HepG2 (cell line): ENCODE results near the gene PACS1. TPM values are rescaled to one million over a fixed set of nuclear protein-coding genes. Genes with fewer than 3 reads are reported as not detected.

Experiments used
- ATAC-seq: fragments of 200-7000 bp; cut with Tn5 transposase; 3 replicates; pipeline ENCODE4 v1.9.1; 2020; ENCODE audit warnings: mild to moderate bottlenecking, moderate library complexity
- BruUV-seq: library from RNA; stranded (reverse); fragments of 400-500 nt; replicated peaks from 2 replicates; lab custom pipeline; 2021; lab: Mats Ljungman, UMichigan
- CTCF ChIA-PET: fragments of 300-600 bp; formaldehyde crosslinking; extraction: SDS; loops from one replicate; lab custom pipeline; 2021; ENCODE audit warnings: low total read pairs, inconsistent platforms, low intra/inter-chr PET ratio; lab: Yijun Ruan, JAX
- POLR2A ChIA-PET: fragments of 350-600 bp; sonication (Branson Sonifier 250); formaldehyde crosslinking; loops from one replicate; lab custom pipeline; 2020; ENCODE audit warnings: antibody characterized with exemption, inconsistent platforms; lab: Yijun Ruan, JAX
- DNase-seq: peaks from one replicate; pipeline ENCODE4 v3.0.0-alpha.2; 2015; ENCODE audit warnings: low spot score
- FAIRE-seq: peaks from 3 replicates; lab custom pipeline; 2011; peaks lifted over from hg19 to GRCh38; lab: Jason Lieb, UNC
- H2AFZ ChIP-seq: one replicate; pipeline ENCODE4 v1.6.1; 2011; ENCODE audit warnings: low read length, inconsistent platforms
- H3K27ac ChIP-seq: fragments of 300-600 bp; 3 replicates; pipeline ENCODE4 v1.8.0; 2011; ENCODE audit warnings: mixed run types, mild to moderate bottlenecking, mixed read lengths, low read length, inconsistent platforms; ENCODE audit not compliant: insufficient read depth; ENCODE audit errors: extremely low read length
- H3K27me3 ChIP-seq, 2 experiments: fragments of 200-600 bp in 1 of 2; 2 replicates in 1 of 2; 3 replicates in 1 of 2; pipeline versions ENCODE4 v1.6.0 to v1.8.0; 2011; ENCODE audit warnings: low read length in 2 of 2, mild to moderate bottlenecking in 2 of 2, moderate library complexity in 2 of 2, inconsistent platforms in 1 of 2; ENCODE audit not compliant: insufficient read depth in 2 of 2, control insufficient read depth in 1 of 2
- H3K36me3 ChIP-seq, 2 experiments: fragments of 200-600 bp in 1 of 2; replicated peaks in 1 of 2; 2 replicates in 1 of 2; 3 replicates in 1 of 2; pipeline versions ENCODE4 v1.5.1 to v1.8.0; 2011; ENCODE audit warnings: low read length in 2 of 2, inconsistent platforms in 1 of 2; ENCODE audit not compliant: insufficient read depth in 2 of 2, control insufficient read depth in 1 of 2
- H3K4me1 ChIP-seq: 2 replicates; pipeline ENCODE4 v1.5.1; 2012; ENCODE audit warnings: low read length, inconsistent platforms; ENCODE audit not compliant: insufficient read depth
- H3K4me2 ChIP-seq: 2 replicates; pipeline ENCODE4 v1.6.0; 2011; ENCODE audit warnings: low read depth, low read length, inconsistent platforms
- H3K4me3 ChIP-seq, 3 experiments: fragments of 200-600 bp in 1 of 3; sonication (generic), shearing (Covaris generic) in 1 of 3; replicated peaks in 1 of 3; 2 replicates each; pipeline ENCODE4 v1.5.1; 2011 to 2016; ENCODE audit warnings: low read length in 3 of 3, inconsistent platforms in 2 of 3, low read depth in 2 of 3, mild to moderate bottlenecking in 2 of 3, control low read depth in 1 of 3, mixed read lengths in 1 of 3; ENCODE audit not compliant: insufficient read depth in 1 of 3
- H3K79me2 ChIP-seq: one replicate; pipeline ENCODE4 v1.6.1; 2011; ENCODE audit warnings: low read length, inconsistent platforms; ENCODE audit not compliant: insufficient read depth
- H3K9ac ChIP-seq: 2 replicates; pipeline ENCODE4 v1.6.0; 2011; ENCODE audit warnings: mild to moderate bottlenecking, low read depth, low read length, inconsistent platforms; ENCODE audit not compliant: insufficient read depth
- H3K9me3 ChIP-seq: 2 replicates; pipeline ENCODE4 v1.5.1; 2012; ENCODE audit warnings: mild to moderate bottlenecking, low read length
- H4K20me1 ChIP-seq: 2 replicates; pipeline ENCODE4 v1.6.0; 2011; ENCODE audit warnings: inconsistent platforms, mild to moderate bottlenecking, low read length, moderate library complexity; ENCODE audit not compliant: insufficient read depth
- CHCHD3 ChIP-seq: sonication (generic); formaldehyde crosslinking; IDR thresholded peaks from 2 replicates; pipeline ENCODE4 v1.8.0; 2022; ENCODE audit warnings: mild to moderate bottlenecking, missing genetic modification reagents, moderate library complexity
- FOSL2 ChIP-seq: sonication (generic); formaldehyde crosslinking; IDR thresholded peaks from 2 replicates; pipeline ENCODE4 v1.4.0; 2020; ENCODE audit warnings: missing genetic modification reagents
- FOXA3 ChIP-seq: IDR thresholded peaks from 2 replicates; pipeline ENCODE4 v1.6.1; 2016; ENCODE audit warnings: missing genetic modification reagents, missing compliant biosample characterization
- HNRNPUL1 ChIP-seq: fragments of 200-400 bp; formaldehyde crosslinking; IDR thresholded peaks from 2 replicates; pipeline ENCODE4 v1.6.1; 2017; ENCODE audit warnings: low read depth, mild to moderate bottlenecking, low read length, moderate library complexity
- ZC3H13 ChIP-seq: sonication (generic); formaldehyde crosslinking; IDR thresholded peaks from 2 replicates; pipeline ENCODE4 v1.8.1; 2023; ENCODE audit warnings: mild to moderate bottlenecking, missing genetic modification reagents, moderate library complexity
- ZNF235 ChIP-seq: sonication (generic); formaldehyde crosslinking; IDR thresholded peaks from 2 replicates; pipeline ENCODE4 v1.8.1; 2023; ENCODE audit warnings: mild to moderate bottlenecking, missing genetic modification reagents, borderline replicate concordance
- ZNF713 ChIP-seq: sonication (generic); formaldehyde crosslinking; IDR thresholded peaks from 2 replicates; pipeline ENCODE4 v1.4.0; 2020; ENCODE audit warnings: mild to moderate bottlenecking, missing genetic modification reagents
- WGBS: methylation state at CpG from one replicate; pipeline ENCODE4 v1.1.6; 2017; ENCODE audit warnings: low lambda C conversion rate; 5-methylcytosine and 5-hydroxymethylcytosine counted together
- in situ Hi-C: cut with HindIII; loops from 2 replicates; pipeline ENCODE4 v1.10.0; 2017; ENCODE audit warnings: low pct_unique_long_range_greater_than_20kb; ENCODE audit not compliant: extremely low pct_ligation_motif_present
- intact Hi-C: fragments of 100-400 bp; cut with micrococcal nuclease; formaldehyde crosslinking; loops from one replicate; pipeline ENCODE4 v1.10.0; 2022; ENCODE audit not compliant: unreplicated experiment
- polyA plus RNA-seq, 8 experiments: library from polyadenylated mRNA; depleted of rRNA in 3 of 8; stranded (reverse) in 7 of 8; unstranded in 1 of 8; fragments of >200 nt; fragmentation: Illumina TruSeq in 4 of 8; extraction: Trizol in 4 of 8; gene quantifications; 2 replicates each; pipeline versions ENCODE4 v1.2.1 to v1.2.3, GENCODE V29; 2011 to 2016; ENCODE audit warnings: low read depth in 4 of 8, missing spikeins in 1 of 8, mixed read lengths in 1 of 8; ENCODE audit not compliant: insufficient read depth in 1 of 8
- total RNA-seq, 5 experiments: library from RNA; depleted of rRNA; stranded (reverse); fragments of >200 nt; fragmentation: Illumina TruSeq; extraction: Trizol; gene quantifications; 2 replicates each; pipeline ENCODE4 v1.2.3, GENCODE V29; 2016; ENCODE audit warnings: low read depth in 1 of 5
- TF ChIP-seq, protein P1 (sequence below): sonication (generic); formaldehyde crosslinking; IDR thresholded peaks from 2 replicates; pipeline ENCODE4 v1.8.1; 2022; ENCODE audit warnings: mild to moderate bottlenecking, missing genetic modification reagents

The PACS1 gene
- total and polyA plus RNA-seq, 2 of the 13 experiments (the other 11 are each of a cell fraction or from before 2014, with no cell fraction given), result 7.6 to 8.6 TPM

DNA sequence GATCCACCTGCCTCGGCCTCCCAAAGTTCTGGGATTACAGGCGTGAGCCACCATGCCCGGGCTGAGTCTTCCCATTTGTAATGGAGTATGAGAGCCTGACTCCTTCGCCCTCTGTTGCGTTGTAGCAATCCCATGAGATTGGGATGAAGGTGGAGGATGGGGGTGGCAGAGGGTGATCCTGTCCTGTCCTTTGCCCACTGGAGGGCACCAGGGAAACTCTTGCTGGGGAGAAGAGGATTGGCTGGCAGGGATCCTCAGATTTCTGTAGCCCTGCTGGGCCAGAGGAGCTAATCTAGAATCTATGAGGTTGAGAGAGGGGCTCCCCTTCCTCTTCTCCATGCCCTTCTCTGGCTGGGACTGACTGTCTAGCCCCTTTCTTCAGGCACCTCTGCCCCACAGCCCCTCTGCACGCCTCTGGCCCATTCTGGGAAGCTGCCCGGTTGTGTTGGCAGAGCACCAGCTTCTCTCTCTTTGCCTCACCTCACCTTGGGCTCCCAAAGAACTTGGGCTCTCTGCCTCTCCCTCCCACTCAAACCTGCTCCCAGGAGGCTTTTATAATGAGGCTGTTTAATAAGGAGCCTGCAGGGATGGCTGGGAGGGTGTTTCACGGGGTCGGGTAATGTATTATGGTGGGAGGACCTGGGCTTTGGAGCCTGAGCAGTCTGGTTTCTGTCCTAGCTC is 34.3 kb upstream of the PACS1 start:
- Histone ChIP-seq H3K4me2 (no peak overlapping the region), H3K9me3 (no peaks in the 10 kb centered on the region), H2AFZ (no peak overlapping the region), H3K36me3 (no peaks in the 10 kb centered on the region), H3K27me3 (peaks cover 4 to 5% of the 10 kb centered on the region in 2 experiments; a peak in 1 of 5 replicates), H3K9ac (no peak overlapping the region), H3K27ac (no peak overlapping the region), H3K4me3 (no peak overlapping the region), H3K4me1 (peaks cover 8% of the 10 kb centered on the region; the same call in 1 of the 2 replicates), H4K20me1 (no peaks in the 10 kb centered on the region), H3K79me2 (no peaks in the 10 kb centered on the region)
- ATAC-seq, result no peak
- no peak for TF ChIP-seq ZNF713 (CRISPR knock-in tag)
- TF ChIP-seq, protein P1, sequence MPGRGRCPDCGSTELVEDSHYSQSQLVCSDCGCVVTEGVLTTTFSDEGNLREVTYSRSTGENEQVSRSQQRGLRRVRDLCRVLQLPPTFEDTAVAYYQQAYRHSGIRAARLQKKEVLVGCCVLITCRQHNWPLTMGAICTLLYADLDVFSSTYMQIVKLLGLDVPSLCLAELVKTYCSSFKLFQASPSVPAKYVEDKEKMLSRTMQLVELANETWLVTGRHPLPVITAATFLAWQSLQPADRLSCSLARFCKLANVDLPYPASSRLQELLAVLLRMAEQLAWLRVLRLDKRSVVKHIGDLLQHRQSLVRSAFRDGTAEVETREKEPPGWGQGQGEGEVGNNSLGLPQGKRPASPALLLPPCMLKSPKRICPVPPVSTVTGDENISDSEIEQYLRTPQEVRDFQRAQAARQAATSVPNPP, result no peak
- no peak for TF ChIP-seq ZNF235
- TF ChIP-seq HNRNPUL1, result no peak
- no peak for TF ChIP-seq ZC3H13 (CRISPR knock-in tag)
- TF ChIP-seq FOXA3, result no peak
- BruUV-seq, result no TSS peak
- POLR2A ChIA-PET, result interaction anchor here (1.0 kb wide), 1 partner anchor 9 kb away, joined by 3 read pairs; no protein-coding TSS in a partner anchor
- no peak for FAIRE-seq
- intact Hi-C loops (no loop called here), in situ Hi-C loops (no loop called here)
- WGBS, result 34% methylated on average over 5 of the region's 9 CpGs
- no peak for DNase-seq
- CTCF ChIA-PET, result no interaction called here

DNA sequence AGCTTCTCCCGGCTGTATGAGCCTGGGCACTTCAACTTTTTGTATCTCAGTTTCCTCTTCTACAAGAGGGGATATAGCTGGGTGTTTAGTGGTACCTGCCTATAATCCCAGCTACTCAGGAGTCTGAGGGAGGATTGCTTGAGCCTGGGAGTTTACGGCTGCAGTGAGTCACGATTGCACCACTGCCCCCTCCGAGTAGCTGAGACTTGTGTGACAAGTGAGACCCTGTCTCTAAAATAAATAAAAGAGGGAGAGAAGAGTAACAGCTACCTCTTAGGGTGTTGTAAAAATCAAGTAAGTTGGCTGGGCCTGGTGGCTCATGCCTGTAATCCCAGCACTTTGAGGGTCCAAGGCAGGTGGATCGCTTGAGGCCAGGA is 33.8 kb upstream of the PACS1 start:
- no peak for ATAC-seq
- H3K4me3 ChIP-seq, result no peak overlapping the region
- TF ChIP-seq CHCHD3, result no peak
- peak; percentile 35; the same call in 1 of the 2 replicates for TF ChIP-seq FOSL2 (CRISPR knock-in tag)
- TF ChIP-seq, all 625 proteins: peak for 1
- ChIA-PET CTCF (no interaction called here), POLR2A (interaction anchor here (1.0 kb wide), 1 partner anchor 9 kb away, joined by 3 read pairs; no protein-coding TSS in a partner anchor)
- no peak for FAIRE-seq
- Histone ChIP-seq H3K4me1 (peaks cover 8% of the 10 kb centered on the region; the same call in 1 of the 2 replicates), H3K4me2 (no peak overlapping the region), H3K27ac (no peak overlapping the region), H3K36me3 (no peaks in the 10 kb centered on the region), H4K20me1 (no peaks in the 10 kb centered on the region), H2AFZ (no peak overlapping the region), H3K9ac (no peak overlapping the region), H3K79me2 (no peaks in the 10 kb centered on the region), H3K9me3 (no peaks in the 10 kb centered on the region), H3K27me3 (peaks cover 5% of the 10 kb centered on the region in 2 experiments; a peak in 1 of 5 replicates)
- no TSS peak for BruUV-seq
- in situ Hi-C loops (no loop called here), intact Hi-C loops (no loop called here)
- no peak for DNase-seq
- 23% methylated on average over 5 of the region's 5 CpGs for WGBS
